ENCODE data around the gene RPL3.

The RPL3 gene

GRCh38 chr22:39303892-39304671 lies 15.3 kb downstream of the RPL3 start:
- no peak overlapping the region for H3K27ac ChIP-seq

GRCh38 chr22:39303358-39303757 lies 16.1 kb downstream of the RPL3 start:
- TF ChIP-seq, protein P1, sequence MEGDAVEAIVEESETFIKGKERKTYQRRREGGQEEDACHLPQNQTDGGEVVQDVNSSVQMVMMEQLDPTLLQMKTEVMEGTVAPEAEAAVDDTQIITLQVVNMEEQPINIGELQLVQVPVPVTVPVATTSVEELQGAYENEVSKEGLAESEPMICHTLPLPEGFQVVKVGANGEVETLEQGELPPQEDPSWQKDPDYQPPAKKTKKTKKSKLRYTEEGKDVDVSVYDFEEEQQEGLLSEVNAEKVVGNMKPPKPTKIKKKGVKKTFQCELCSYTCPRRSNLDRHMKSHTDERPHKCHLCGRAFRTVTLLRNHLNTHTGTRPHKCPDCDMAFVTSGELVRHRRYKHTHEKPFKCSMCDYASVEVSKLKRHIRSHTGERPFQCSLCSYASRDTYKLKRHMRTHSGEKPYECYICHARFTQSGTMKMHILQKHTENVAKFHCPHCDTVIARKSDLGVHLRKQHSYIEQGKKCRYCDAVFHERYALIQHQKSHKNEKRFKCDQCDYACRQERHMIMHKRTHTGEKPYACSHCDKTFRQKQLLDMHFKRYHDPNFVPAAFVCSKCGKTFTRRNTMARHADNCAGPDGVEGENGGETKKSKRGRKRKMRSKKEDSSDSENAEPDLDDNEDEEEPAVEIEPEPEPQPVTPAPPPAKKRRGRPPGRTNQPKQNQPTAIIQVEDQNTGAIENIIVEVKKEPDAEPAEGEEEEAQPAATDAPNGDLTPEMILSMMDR (conservative IDR thresholded peaks at IDR 0.05): no peak
- no peak for TF ChIP-seq ZFX (IDR thresholded peaks at IDR 0.05)
- H3K27ac ChIP-seq: no peak overlapping the region

More at GRCh38 chr22:39303892-39304671, 15.3 kb downstream of the RPL3 start:
- TF ChIP-seq, protein P1 (conservative IDR thresholded peaks at IDR 0.05): no peak
- TF ChIP-seq ZFX (IDR thresholded peaks at IDR 0.05): no peak

- TF ChIP-seq, protein P1 (conservative IDR thresholded peaks at IDR 0.05): no peak
- no peak overlapping the region for H3K27ac ChIP-seq
These were observed 16.9 kb downstream of the RPL3 start for GRCh38 chr22:39302431-39302960.

GRCh38 chr22:39301926-39302325 lies 17.5 kb downstream of the RPL3 start:
- no peak overlapping the region for H3K27ac ChIP-seq
- TF ChIP-seq, protein P1 (conservative IDR thresholded peaks at IDR 0.05): no peak
- TF ChIP-seq ZFX (IDR thresholded peaks at IDR 0.05): no peak

- H3K27ac ChIP-seq: no peak overlapping the region
These were observed 18.3 kb downstream of the RPL3 start for GRCh38 chr22:39301108-39301507.

DNA sequence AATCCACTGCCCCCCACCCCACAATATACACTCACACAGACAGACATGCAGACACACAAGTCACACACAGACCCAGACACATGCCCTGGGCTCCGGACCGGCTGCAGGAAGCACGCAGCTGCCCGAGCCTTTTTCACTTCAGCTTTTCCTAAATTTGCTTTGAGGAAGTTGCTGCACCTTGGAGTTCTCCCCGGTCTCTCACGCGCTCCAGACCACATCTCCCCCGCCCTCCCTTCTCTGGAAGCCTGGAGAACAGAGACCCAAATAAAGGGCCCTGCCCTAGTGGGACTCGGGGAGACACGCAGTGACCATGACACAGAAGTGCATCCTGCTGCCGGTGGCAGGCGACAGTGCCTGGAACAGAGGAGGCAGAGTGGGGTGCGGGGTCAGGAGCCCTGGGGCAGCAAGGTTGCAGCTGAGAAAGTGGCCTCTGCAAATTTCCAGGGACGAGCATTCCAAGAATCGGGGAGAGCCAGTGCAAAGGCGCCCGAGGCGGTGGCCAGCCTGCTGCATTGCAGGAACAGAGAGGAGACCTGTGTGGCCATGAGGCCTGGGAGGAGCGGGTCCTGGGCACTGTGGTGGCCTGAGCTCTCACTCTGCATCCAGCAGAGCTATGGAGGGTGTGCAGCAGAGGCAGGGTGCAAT lies 19.1 kb downstream of the RPL3 start:
- TF ChIP-seq, protein P1 (conservative IDR thresholded peaks at IDR 0.05): no peak
- no peak for TF ChIP-seq ZFX (IDR thresholded peaks at IDR 0.05)
- no peak overlapping the region for H3K27ac ChIP-seq

More at GRCh38 chr22:39301108-39301507, 18.3 kb downstream of the RPL3 start:
- TF ChIP-seq, protein P1 (conservative IDR thresholded peaks at IDR 0.05): no peak
- TF ChIP-seq ZFX (IDR thresholded peaks at IDR 0.05): no peak

DNA sequence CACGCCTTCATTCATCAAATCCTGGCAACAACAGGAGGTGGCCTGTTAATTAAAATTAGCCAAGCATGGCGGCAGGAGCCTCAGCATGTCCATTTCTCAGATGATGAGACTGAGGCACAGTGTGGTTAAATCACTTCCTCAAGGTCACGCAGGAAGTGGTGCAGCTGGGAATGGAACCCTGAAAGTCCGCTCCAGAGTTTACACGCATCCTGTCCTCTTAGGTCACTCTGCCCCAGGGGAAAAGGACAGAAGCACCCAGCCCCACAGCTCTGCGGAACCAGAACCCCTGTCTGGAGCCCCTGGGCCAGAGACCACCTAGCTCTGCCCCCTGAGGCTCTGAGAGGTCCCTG lies 19.6 kb downstream of the RPL3 start:
- H3K27ac ChIP-seq: no peak overlapping the region
- TF ChIP-seq, protein P1 (conservative IDR thresholded peaks at IDR 0.05): no peak
- no peak for TF ChIP-seq ZFX (IDR thresholded peaks at IDR 0.05)
